Endothelial cell of umbilical vein (primary cell): Measurements from ENCODE around the gene ZDHHC3. TPM values are rescaled to one million over a fixed set of nuclear protein-coding genes. Genes with fewer than 3 reads are reported as not detected.

Source experiments
- BruUV-seq: library from RNA; stranded (reverse); fragments of 400-500 nt; replicated peaks from 2 replicates; lab custom pipeline; 2021; lab: Mats Ljungman, UMichigan
- CTCF ChIA-PET: fragments of 300-600, 350-600 bp; sonication (Branson Sonifier 250); formaldehyde crosslinking; loops from one replicate; lab custom pipeline; 2021; ENCODE audit warnings: antibody characterized with exemption, inconsistent platforms; lab: Charles Lee
- POLR2A ChIA-PET: fragments of 300-600, 350-600 bp; sonication (Branson Sonifier 250); formaldehyde crosslinking; loops from one replicate; lab custom pipeline; 2021; ENCODE audit warnings: antibody characterized with exemption, inconsistent platforms; lab: Charles Lee
- DNase-seq: peaks from one replicate; pipeline ENCODE4 v3.0.0-alpha.2; 2011; ENCODE audit warnings: low read depth, low spot score
- FAIRE-seq: peaks from 2 replicates; lab custom pipeline; 2011; peaks lifted over from hg19 to GRCh38; lab: Jason Lieb, UNC
- H2AFZ ChIP-seq: 2 replicates; pipeline ENCODE4 v1.6.0; 2012; ENCODE audit warnings: low read depth, low read length, control low read depth, inconsistent platforms
- H3K27ac ChIP-seq: 2 replicates; pipeline ENCODE4 v1.5.1; 2011; ENCODE audit warnings: low read depth, mild to moderate bottlenecking, control low read depth, low read length, moderate library complexity; ENCODE audit not compliant: insufficient read depth
- H3K27me3 ChIP-seq, 2 experiments: 2 replicates each; pipeline versions ENCODE4 v1.6.0 to v1.6.1; 2011; ENCODE audit warnings: low read length in 2 of 2, mixed read lengths in 1 of 2; ENCODE audit not compliant: control insufficient read depth in 2 of 2, insufficient read depth in 2 of 2
- H3K36me3 ChIP-seq, 2 experiments: 2 replicates in 1 of 2; 3 replicates in 1 of 2; pipeline ENCODE4 v1.5.1; 2011; ENCODE audit warnings: low read length in 2 of 2, mild to moderate bottlenecking in 1 of 2, moderate library complexity in 1 of 2; ENCODE audit not compliant: control insufficient read depth in 2 of 2, insufficient read depth in 2 of 2; ENCODE audit errors: extremely low read depth in 1 of 2
- H3K4me1 ChIP-seq: 3 replicates; pipeline ENCODE4 v1.5.1; 2011; ENCODE audit warnings: mild to moderate bottlenecking, low read length; ENCODE audit not compliant: control insufficient read depth, insufficient read depth; ENCODE audit errors: extremely low read depth
- H3K4me2 ChIP-seq: 2 replicates; pipeline ENCODE4 v1.6.1; 2011; ENCODE audit warnings: low read length, control low read depth, mixed read lengths; ENCODE audit not compliant: insufficient read depth
- H3K4me3 ChIP-seq, 3 experiments: fragments of 200-600 bp in 1 of 3; sonication (generic), shearing (Covaris generic) in 1 of 3; replicated peaks in 1 of 3; 2 replicates each; pipeline ENCODE4 v1.5.1; 2011 to 2016; ENCODE audit warnings: control low read depth in 3 of 3, low read length in 3 of 3, mild to moderate bottlenecking in 2 of 3, inconsistent platforms in 1 of 3, low read depth in 1 of 3, moderate library complexity in 1 of 3; ENCODE audit not compliant: insufficient read depth in 1 of 3
- H3K79me2 ChIP-seq: 2 replicates; pipeline ENCODE4 v1.6.0; 2012; ENCODE audit warnings: low read length, inconsistent platforms; ENCODE audit not compliant: control insufficient read depth, insufficient read depth
- H3K9ac ChIP-seq: replicated peaks from 2 replicates; pipeline ENCODE3; 2011; ENCODE audit warnings: low read length, control low read depth; ENCODE audit not compliant: insufficient read depth; ENCODE audit errors: extremely low read depth
- H3K9me1 ChIP-seq: replicated peaks from 3 replicates; pipeline ENCODE4 v1.6.0; 2011; ENCODE audit warnings: mild to moderate bottlenecking, low read length; ENCODE audit not compliant: control insufficient read depth, insufficient read depth; ENCODE audit errors: extremely low read depth
- H3K9me3 ChIP-seq: replicated peaks from 2 replicates; pipeline ENCODE4 v1.5.1; 2012; ENCODE audit warnings: low read length, inconsistent platforms; ENCODE audit not compliant: control insufficient read depth, insufficient read depth
- H4K20me1 ChIP-seq: replicated peaks from 2 replicates; pipeline ENCODE3; 2011; ENCODE audit warnings: mild to moderate bottlenecking, low read length; ENCODE audit not compliant: control insufficient read depth, insufficient read depth; ENCODE audit errors: extremely low read depth
- CTCF ChIP-seq, 2 donors: IDR thresholded peaks; 1 replicate in 1 of 2; 2 replicates in 1 of 2; pipeline ENCODE4 v1.5.1; 2011; ENCODE audit warnings: low read length in 2 of 2, mild to moderate bottlenecking in 2 of 2, moderate library complexity in 2 of 2, control low read depth in 1 of 2, inconsistent platforms in 1 of 2, low read depth in 1 of 2; ENCODE audit not compliant: insufficient read depth in 1 of 2; ENCODE audit errors: extremely low read depth in 1 of 2
- EZH2 ChIP-seq: IDR thresholded peaks from 2 replicates; pipeline ENCODE4 v1.6.1; 2012; ENCODE audit warnings: borderline replicate concordance, low read depth, mild to moderate bottlenecking, moderate library complexity, low read length, inconsistent platforms; ENCODE audit not compliant: severe bottlenecking
- FOS ChIP-seq: IDR thresholded peaks from 2 replicates; pipeline ENCODE4 v1.6.1; 2011; ENCODE audit warnings: mild to moderate bottlenecking, low read length, moderate library complexity, borderline replicate concordance; ENCODE audit not compliant: insufficient read depth
- GATA2 ChIP-seq: IDR thresholded peaks from 2 replicates; pipeline ENCODE4 v1.7.0; 2011; ENCODE audit warnings: low read depth, mild to moderate bottlenecking, moderate library complexity, mixed read lengths, low read length; ENCODE audit not compliant: insufficient read length, insufficient read depth
- JUN ChIP-seq: IDR thresholded peaks from 2 replicates; pipeline ENCODE4 v1.6.1; 2011; ENCODE audit warnings: borderline replicate concordance, low read depth; ENCODE audit not compliant: insufficient read length, insufficient read depth
- MAX ChIP-seq: IDR thresholded peaks from 2 replicates; pipeline ENCODE4 v1.6.1; 2011; ENCODE audit not compliant: insufficient read depth, insufficient read length
- MYC ChIP-seq: IDR thresholded peaks from one replicate; pipeline ENCODE4 v1.6.1; 2011; ENCODE audit warnings: mild to moderate bottlenecking, low read depth, low read length
- POLR2A ChIP-seq: IDR thresholded peaks from 2 replicates; pipeline ENCODE4 v1.6.1; 2012; ENCODE audit warnings: low read depth, mild to moderate bottlenecking, control low read depth, low read length
- POLR2AphosphoS5 ChIP-seq: IDR thresholded peaks from 2 replicates; pipeline ENCODE4 v1.6.1; 2012; ENCODE audit warnings: low read depth, mild to moderate bottlenecking, control low read depth, low read length, moderate library complexity; ENCODE audit not compliant: insufficient read depth
- dilution Hi-C: fragments of 300-500 bp; cut with MboI; formaldehyde crosslinking; loops from one replicate; pipeline ENCODE4 v1.15.0; 2019; ENCODE audit warnings: low sequenced_read_pairs; ENCODE audit not compliant: extremely low pct_ligation_motif_present
- intact Hi-C: fragments of 100-400 bp; cut with micrococcal nuclease; formaldehyde crosslinking; loops from one replicate; pipeline ENCODE4 v1.10.0; 2022
- polyA plus RNA-seq, 4 experiments: library from polyadenylated mRNA; depleted of rRNA in 3 of 4; stranded (reverse) in 3 of 4; unstranded in 1 of 4; fragments of >200 nt; gene quantifications; 2 replicates each; pipeline versions ENCODE4 v1.2.1 to v1.2.3, GENCODE V29; 2011 to 2012; ENCODE audit warnings: missing spikeins in 1 of 4
- total RNA-seq: library from RNA; stranded (reverse); gene quantifications from 2 replicates; pipeline ENCODE4 v1.2.3, GENCODE V29; 2021

ZDHHC3 gene
- total and polyA plus RNA-seq, 2 donors (not counting 3 experiments of a cell fraction or from before 2014, with no cell fraction given) = 62.4 to 97.1 TPM

GRCh38 chr3:44955917-44956316, 20.1 kb downstream of the ZDHHC3 start:
- H3K9me3 ChIP-seq = no peaks in the 10 kb centered on the region
- BruUV-seq = no TSS peak
- no peak overlapping the region for H3K4me2 ChIP-seq
- dilution Hi-C loops = no loop called here
- FAIRE-seq = no peak
- H3K27me3 ChIP-seq = no peaks in the 10 kb centered on the region
- peaks cover 11% of the 10 kb centered on the region for H3K4me1 ChIP-seq
- ChIA-PET CTCF (interaction anchor here (1.0 kb wide), 1 partner anchor 10 kb away, joined by 4 read pairs; no protein-coding TSS in a partner anchor), POLR2A (no interaction called here)
- peaks cover 0 to 5% of the 10 kb centered on the region in 2 experiments for H3K36me3 ChIP-seq
- no peak overlapping the region for H2AFZ ChIP-seq
- no peak for TF ChIP-seq FOS
- no peak for TF ChIP-seq GATA2
- no peak for TF ChIP-seq MAX
- no peak for TF ChIP-seq MYC
- TF ChIP-seq POLR2AphosphoS5 = no peak
- no peak for TF ChIP-seq EZH2
- no peak for TF ChIP-seq CTCF (IDR thresholded peaks at IDR 0.05; ENCODE audit: extremely low read depth in 1 of 2, insufficient read depth in 1 of 2, low read depth in 1 of 2, low read length in 2 of 2)
- TF ChIP-seq JUN = no peak
- TF ChIP-seq POLR2A = no peak
- no peak overlapping the region for H3K9ac ChIP-seq
- DNase-seq = no peak
- no peaks in the 10 kb centered on the region for H3K9me1 ChIP-seq
- H4K20me1 ChIP-seq = no peaks in the 10 kb centered on the region
- peaks cover 14% of the 10 kb centered on the region for H3K79me2 ChIP-seq
- intact Hi-C loops = no loop called here
- H3K4me3 ChIP-seq = no peak overlapping the region
- no peak overlapping the region for H3K27ac ChIP-seq
